ENCODE measurements around the gene SERPINB13.

SERPINB13 gene

DNA sequence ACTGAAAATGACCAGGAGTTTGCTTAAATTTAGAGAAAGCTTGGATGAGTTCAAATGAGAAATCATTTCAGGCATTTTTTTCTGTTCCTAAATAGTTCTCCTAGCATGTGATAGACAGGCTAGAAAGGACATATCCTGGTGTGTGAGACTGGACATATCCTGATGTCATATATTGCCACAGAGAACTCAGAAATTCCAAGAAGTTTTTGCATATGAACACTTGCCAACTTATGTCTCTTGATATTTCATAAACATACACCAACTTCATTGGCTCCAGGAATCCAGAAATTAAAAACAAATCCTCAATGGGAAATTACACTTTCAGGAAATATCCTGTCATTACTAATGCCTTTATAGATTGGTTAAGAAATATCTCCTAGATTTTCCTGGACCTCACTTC, 59.8 kb downstream of the SERPINB13 start:
- DNase-seq (ENCODE audit: low read depth, low spot score): no peak

DNA sequence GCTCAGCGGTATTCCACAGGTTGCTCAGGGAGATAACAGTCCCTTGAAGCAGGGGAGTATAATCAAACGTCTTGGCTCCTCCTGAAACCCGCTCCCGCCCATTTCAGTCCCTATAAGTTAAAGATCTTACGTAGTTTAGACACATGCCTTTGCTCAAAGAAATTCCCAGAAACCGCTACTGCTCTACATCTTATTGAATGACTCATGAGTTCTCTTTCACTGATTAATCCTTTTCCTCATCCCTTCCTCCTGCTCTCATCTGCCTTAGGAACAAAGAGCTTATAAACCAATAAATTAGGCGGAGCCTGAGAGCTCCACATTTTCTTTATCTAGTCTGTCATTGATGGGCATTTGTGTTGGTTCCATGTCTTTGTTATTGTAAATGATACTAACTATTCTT, 61.1 kb downstream of the SERPINB13 start:
- DNase-seq (ENCODE audit: low read depth, low spot score): no peak

All from activated naive CD8-positive, alpha-beta T cell treated with anti-CD3 and anti-CD28 coated beads, Interleukin-2, amount 50 U/mL, for 16 hours (primary cell).